Measurements from ENCODE around the gene PCDHGC5. TPM values are rescaled to one million over a fixed set of nuclear protein-coding genes. Genes with fewer than 3 reads are reported as not detected.

PCDHGC5 gene
- total RNA-seq, 4 donors from 2014 or later = 1.1 to 3.2 (median 2.1) TPM

- DNase-seq (ENCODE audit: low spot score) (no peak), ATAC-seq (ENCODE audit: low FRiP score) (no peak)
- no peak for TF ChIP-seq CTCF (IDR thresholded peaks at IDR 0.05)
Measured at GRCh38 chr5:141532726-141533125, 43.8 kb downstream of the PCDHGC5 start.

GRCh38 chr5:141533897-141534296 lies 45.0 kb downstream of the PCDHGC5 start:
- DNase-seq (ENCODE audit: low spot score) (no peak), ATAC-seq (ENCODE audit: low FRiP score) (no peak)
- no peak for TF ChIP-seq CTCF (IDR thresholded peaks at IDR 0.05)

- DNase-seq (ENCODE audit: low spot score) = no peak
- no peak for ATAC-seq (ENCODE audit: low FRiP score)
- TF ChIP-seq CTCF (IDR thresholded peaks at IDR 0.05) = no peak
Measured at GRCh38 chr5:141534492-141535213, 45.8 kb downstream of the PCDHGC5 start.

Other genes starting within 250 kb of the PCDHGC5 start
- gene PCDHB15, start 243.7 kb upstream of the PCDHGC5 start, total RNA-seq = 1 to 10 TPM; 2.0 to 6.0 (median 3.3) TPM
- gene SLC25A2, start 185.0 kb upstream of the PCDHGC5 start, total RNA-seq = 1 to 10 TPM in 1 of 4 donors, under 1 TPM in 1, not detected in 2; 0.46 to 2.0 TPM
- gene TAF7, start 168.3 kb upstream of the PCDHGC5 start, total RNA-seq = 10 to 100 TPM; 43.7 to 57.8 (median 52.5) TPM
- gene PCDHGA1, start 158.6 kb upstream of the PCDHGC5 start, total RNA-seq = 1 to 10 TPM in 1 of 4 donors, under 1 TPM in 3; 0.12 to 2.2 (median 0.59) TPM
- 1 to 10 TPM; 2.0 to 6.6 (median 4.0) TPM for gene PCDHGA2, start 150.3 kb upstream of the PCDHGC5 start, total RNA-seq
- gene PCDHGA3, start 145.3 kb upstream of the PCDHGC5 start, total RNA-seq = 1 to 10 TPM; 2.3 to 6.3 (median 2.8) TPM
- gene PCDHGB1, start 139.0 kb upstream of the PCDHGC5 start, total RNA-seq = 1 to 10 TPM; 1.4 to 6.0 (median 2.2) TPM
- 1 to 10 TPM; 2.6 to 9.0 (median 3.9) TPM for gene PCDHGA4, start 134.1 kb upstream of the PCDHGC5 start, total RNA-seq
- 10 to 100 TPM in 1 of 4 donors, 1 to 10 TPM in 3; 2.5 to 15.3 (median 4.4) TPM for gene PCDHGB2, start 129.1 kb upstream of the PCDHGC5 start, total RNA-seq
- 10 to 100 TPM in 1 of 4 donors, 1 to 10 TPM in 3; 2.0 to 14.5 (median 3.3) TPM for gene PCDHGA5, start 124.9 kb upstream of the PCDHGC5 start, total RNA-seq
- gene PCDHGB3, start 118.8 kb upstream of the PCDHGC5 start, total RNA-seq = 10 to 100 TPM in 1 of 4 donors, 1 to 10 TPM in 3; 2.5 to 13.2 (median 3.9) TPM
- gene PCDHGA6, start 115.2 kb upstream of the PCDHGC5 start, total RNA-seq = 1 to 10 TPM; 3.0 to 6.9 (median 4.6) TPM
- 1 to 10 TPM; 1.1 to 9.0 (median 3.6) TPM for gene PCDHGA7, start 106.3 kb upstream of the PCDHGC5 start, total RNA-seq
- gene PCDHGB4, start 101.4 kb upstream of the PCDHGC5 start, total RNA-seq = 10 to 100 TPM in 1 of 4 donors, 1 to 10 TPM in 3; 2.4 to 14.5 (median 6.1) TPM
- 1 to 10 TPM in 3 of 4 donors, under 1 TPM in 1; 0.72 to 7.4 (median 2.2) TPM for gene PCDHGA8, start 96.4 kb upstream of the PCDHGC5 start, total RNA-seq
- 10 to 100 TPM in 1 of 4 donors, 1 to 10 TPM in 3; 6.5 to 18.8 (median 8.9) TPM for gene PCDHGB5, start 91.1 kb upstream of the PCDHGC5 start, total RNA-seq
- gene PCDHGA9, start 86.3 kb upstream of the PCDHGC5 start, total RNA-seq = 10 to 100 TPM in 1 of 4 donors, 1 to 10 TPM in 3; 5.0 to 14.8 (median 7.3) TPM
- 10 to 100 TPM in 1 of 4 donors, 1 to 10 TPM in 3; 4.2 to 12.6 (median 6.5) TPM for gene PCDHGB6, start 81.1 kb upstream of the PCDHGC5 start, total RNA-seq
- 10 to 100 TPM in 1 of 4 donors, 1 to 10 TPM in 3; 5.5 to 14.0 (median 6.8) TPM for gene PCDHGA10, start 76.1 kb upstream of the PCDHGC5 start, total RNA-seq
- gene PCDHGB7, start 71.4 kb upstream of the PCDHGC5 start, total RNA-seq = 10 to 100 TPM in 2 of 4 donors, 1 to 10 TPM in 2; 7.8 to 25.2 (median 10.2) TPM
- gene PCDHGA11, start 68.0 kb upstream of the PCDHGC5 start, total RNA-seq = 10 to 100 TPM in 1 of 4 donors, 1 to 10 TPM in 3; 3.1 to 12.1 (median 5.3) TPM
- 10 to 100 TPM in 3 of 4 donors, 1 to 10 TPM in 1; 7.5 to 18.4 (median 14.2) TPM for gene PCDHGA12, start 58.6 kb upstream of the PCDHGC5 start, total RNA-seq
- gene PCDHGC3, start 13.1 kb upstream of the PCDHGC5 start, total RNA-seq = 10 to 100 TPM; 34.8 to 83.1 (median 41.9) TPM
- 1 to 10 TPM; 1.5 to 4.1 (median 3.5) TPM for gene PCDHGC4, start 4.1 kb upstream of the PCDHGC5 start, total RNA-seq
- gene DIAPH1, start 129.9 kb downstream of the PCDHGC5 start, total RNA-seq = 10 to 100 TPM; 35.5 to 93.2 (median 47.9) TPM
- gene HDAC3, start 147.8 kb downstream of the PCDHGC5 start, total RNA-seq = 10 to 100 TPM; 31.5 to 50.6 (median 38.5) TPM
- gene RELL2, start 147.9 kb downstream of the PCDHGC5 start, total RNA-seq = 1 to 10 TPM; 1.0 to 4.3 (median 2.9) TPM
- gene FCHSD1, start 162.3 kb downstream of the PCDHGC5 start, total RNA-seq = 10 to 100 TPM; 11.2 to 19.7 (median 15.5) TPM
- 10 to 100 TPM in 1 of 4 donors, 1 to 10 TPM in 3; 2.6 to 36.1 (median 9.1) TPM for gene ARAP3, start 193.1 kb downstream of the PCDHGC5 start, total RNA-seq